ENCODE measurements around the gene PREX1. TPM values are rescaled to one million over a fixed set of nuclear protein-coding genes. Genes with fewer than 3 reads are reported as not detected.

PREX1 gene
- total and polyA plus RNA-seq, 2 donors (not counting 3 experiments of a cell fraction or from before 2014, with no cell fraction given), result 51.3 to 72.9 TPM

- H3K9me1 ChIP-seq (replicated peaks; ENCODE audit: control insufficient read depth, extremely low read depth, insufficient read depth, low read length), result no peaks in the 10 kb centered on the region
- FAIRE-seq, result peak; percentile 99
- H3K4me2 ChIP-seq (ENCODE audit: insufficient read depth, low read length), result peak overlapping the region; percentile 26
- no peak overlapping the region for H3K4me3 ChIP-seq (replicated peaks in 1 of 3; ENCODE audit: insufficient read depth in 1 of 3, low read depth in 1 of 3, low read length in 3 of 3)
- dilution Hi-C loops (cut with MboI; ENCODE audit: extremely low pct_ligation_motif_present, low sequenced_read_pairs) (no loop called here), intact Hi-C loops (cut with micrococcal nuclease) (loop anchor here (2.0 kb wide), 3 partner anchors 29 to 103 kb away; no protein-coding TSS in a partner anchor)
- peaks cover 52% of the 10 kb centered on the region for H3K79me2 ChIP-seq (ENCODE audit: control insufficient read depth, insufficient read depth, low read length)
- H2AFZ ChIP-seq (ENCODE audit: low read depth, low read length), result no peak overlapping the region
- H3K4me1 ChIP-seq (ENCODE audit: control insufficient read depth, extremely low read depth, insufficient read depth, low read length), result peaks cover 42% of the 10 kb centered on the region
- POLR2A ChIA-PET, result no interaction called here
- no peaks in the 10 kb centered on the region for H3K9me3 ChIP-seq (replicated peaks; ENCODE audit: control insufficient read depth, insufficient read depth, low read length)
- CTCF ChIA-PET, result interaction anchor here (1.3 to 2.2 kb wide), 2 partner anchors 64 to 183 kb away, joined by 3 to 13 read pairs; no protein-coding TSS in a partner anchor
- H3K36me3 ChIP-seq (ENCODE audit: control insufficient read depth in 2 of 2, extremely low read depth in 1 of 2, insufficient read depth in 2 of 2, low read length in 2 of 2), result peaks cover 2 to 18% of the 10 kb centered on the region in 2 experiments
- peak overlapping the region; percentile 90 for H3K27ac ChIP-seq (ENCODE audit: insufficient read depth, low read depth, low read length)
- TF ChIP-seq POLR2AphosphoS5 (IDR thresholded peaks at IDR 0.05; ENCODE audit: insufficient read depth, low read depth, low read length) (peak; percentile 60), GATA2 (IDR thresholded peaks at IDR 0.05; ENCODE audit: insufficient read depth, insufficient read length, low read depth, low read length) (no peak), MYC (IDR thresholded peaks at IDR 0.05; ENCODE audit: low read depth, low read length) (peak; percentile 89), JUN (IDR thresholded peaks at IDR 0.05; ENCODE audit: borderline replicate concordance, insufficient read depth, insufficient read length, low read depth) (peak; percentile 70), FOS (IDR thresholded peaks at IDR 0.05; ENCODE audit: borderline replicate concordance, insufficient read depth, low read length) (peak; percentile 72)
- peak overlapping the region; percentile 53 for H3K9ac ChIP-seq (replicated peaks; ENCODE audit: extremely low read depth, insufficient read depth, low read length)
- DNase-seq (ENCODE audit: low read depth, low spot score), result peak; percentile 90
- H3K27me3 ChIP-seq (ENCODE audit: control insufficient read depth in 2 of 2, insufficient read depth in 2 of 2, low read length in 2 of 2), result no peaks in the 10 kb centered on the region
- no TSS peak for BruUV-seq (replicated peaks)
- H4K20me1 ChIP-seq (replicated peaks; ENCODE audit: control insufficient read depth, extremely low read depth, insufficient read depth, low read length), result no peaks in the 10 kb centered on the region
Measured at GRCh38 chr20:48722002-48722731, 105.6 kb downstream of the PREX1 start.
